ENCODE results near the gene FGF8.

The FGF8 gene

GRCh38 chr10:101724446-101724845 lies 51.5 kb downstream of the FGF8 start:
- DNase-seq: no peak

- DNase-seq: no peak
Observed at GRCh38 chr10:101723176-101723575, 52.7 kb downstream of the FGF8 start.

- no peak for DNase-seq
Observed at GRCh38 chr10:101721806-101722205, 54.1 kb downstream of the FGF8 start.

- DNase-seq: no peak
Observed at GRCh38 chr10:101720606-101721230, 55.2 kb downstream of the FGF8 start.
